ENCODE data around the gene SAXO1.

Gene SAXO1

DNA sequence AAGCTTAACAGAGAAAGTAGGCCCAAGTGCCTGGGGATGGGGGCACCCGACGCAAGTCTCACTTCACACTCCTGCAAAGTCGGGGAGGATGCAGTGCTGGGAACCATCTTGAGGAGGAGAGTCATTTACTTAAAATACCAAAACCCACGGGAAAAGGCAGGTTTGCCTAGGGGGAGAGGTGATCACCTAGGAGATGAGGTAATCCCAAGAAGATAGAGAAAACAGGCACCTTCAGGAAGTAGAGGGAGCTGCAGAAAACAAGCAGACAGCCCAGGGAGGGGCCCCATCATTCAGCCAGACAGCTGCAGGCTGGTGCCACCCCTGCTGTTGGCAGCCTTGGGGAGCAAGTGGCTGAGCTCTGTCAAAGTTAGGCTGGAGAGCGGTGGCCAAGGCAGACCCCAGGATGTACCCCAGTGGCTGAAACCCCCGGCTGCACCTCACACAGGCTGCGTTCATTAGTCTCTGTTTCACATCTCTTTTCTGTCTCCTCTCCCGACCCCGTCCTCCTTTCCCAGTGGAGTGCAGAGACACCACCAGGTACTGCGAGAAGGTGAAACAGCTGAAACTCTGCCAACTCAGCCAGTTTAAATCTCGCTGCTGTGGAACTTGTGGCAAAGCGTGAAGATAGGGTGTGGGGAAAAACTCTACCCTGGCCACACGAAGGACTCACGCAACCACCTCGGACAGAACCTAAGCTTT, 124.9 kb downstream of the SAXO1 start:
- no peak for DNase-seq

DNA sequence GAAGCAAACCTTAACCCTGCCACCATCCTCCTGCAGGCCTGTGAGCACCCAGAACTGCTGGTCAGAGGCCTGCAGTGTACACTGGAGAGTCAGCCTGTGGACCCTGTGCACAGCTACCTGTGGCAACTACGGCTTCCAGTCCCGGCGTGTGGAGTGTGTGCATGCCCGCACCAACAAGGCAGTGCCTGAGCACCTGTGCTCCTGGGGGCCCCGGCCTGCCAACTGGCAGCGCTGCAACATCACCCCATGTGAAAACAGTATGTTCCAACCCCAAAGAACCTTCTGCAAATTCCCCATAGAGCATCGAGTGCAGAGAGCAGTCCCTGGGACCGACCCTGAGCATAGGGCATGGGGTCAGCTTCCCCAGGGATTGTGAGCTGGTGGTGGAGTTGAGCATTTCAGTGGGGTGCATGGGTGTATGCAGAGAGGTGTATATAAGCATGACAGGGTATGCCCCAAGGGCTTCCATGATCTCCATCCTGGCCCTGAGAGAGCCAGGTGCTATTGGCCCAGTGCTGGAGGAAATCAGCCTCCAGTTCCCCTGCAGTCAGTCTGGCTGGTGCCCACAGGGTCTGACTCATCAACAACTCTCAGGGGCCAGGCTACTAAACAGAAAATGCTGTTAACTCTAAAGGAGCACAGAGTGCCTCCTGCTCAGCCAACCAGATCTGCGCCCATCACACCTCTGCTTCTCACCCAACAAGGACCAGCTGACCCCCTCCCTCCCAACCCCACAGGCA, 126.2 kb downstream of the SAXO1 start:
- DNase-seq = no peak

GRCh38 chr9:18905883-18906629, 127.0 kb downstream of the SAXO1 start:
- DNase-seq = no peak

DNA sequence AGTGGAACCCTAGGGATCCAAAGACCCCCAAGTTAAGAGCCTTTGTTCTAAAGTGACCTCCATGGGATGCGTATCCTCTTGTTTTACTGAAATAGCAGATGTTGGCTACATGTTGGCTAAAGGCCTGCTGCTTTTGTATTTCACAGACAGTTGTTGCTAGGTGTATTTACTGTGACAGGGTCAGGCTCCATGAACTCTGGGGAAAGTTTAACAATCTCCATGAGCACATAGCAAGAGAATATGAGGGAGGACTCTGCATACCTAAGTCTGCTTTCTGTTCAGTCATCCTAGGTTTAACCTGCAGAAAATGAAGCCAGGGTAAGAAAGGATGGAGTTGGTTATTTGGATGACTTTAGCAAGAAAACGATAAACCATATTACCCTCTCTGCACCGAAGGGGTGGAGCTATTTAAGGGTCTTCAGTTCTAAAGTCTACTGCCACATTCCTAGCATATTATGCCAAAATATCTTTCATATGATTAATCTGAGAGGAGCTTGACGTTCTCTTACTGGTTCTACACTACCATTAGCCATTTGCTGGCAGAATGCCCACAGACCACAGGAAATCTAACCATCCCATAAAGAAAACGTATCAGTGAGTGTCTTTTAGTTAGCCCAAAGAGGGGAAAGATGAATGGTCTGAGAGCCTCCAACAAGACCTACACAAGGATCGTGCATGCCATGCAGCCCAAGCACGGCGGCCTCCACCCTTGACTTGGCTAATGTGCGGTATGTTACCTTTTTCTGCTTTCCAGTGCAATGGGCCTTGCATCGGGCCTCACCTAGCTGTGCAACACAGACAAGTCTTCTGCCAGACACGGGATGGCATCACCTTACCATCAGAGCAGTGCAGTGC, 127.8 kb downstream of the SAXO1 start:
- no peak for DNase-seq

- no peak for DNase-seq
Observed at GRCh38 chr9:18903450-18903849, 129.6 kb downstream of the SAXO1 start.

DNA sequence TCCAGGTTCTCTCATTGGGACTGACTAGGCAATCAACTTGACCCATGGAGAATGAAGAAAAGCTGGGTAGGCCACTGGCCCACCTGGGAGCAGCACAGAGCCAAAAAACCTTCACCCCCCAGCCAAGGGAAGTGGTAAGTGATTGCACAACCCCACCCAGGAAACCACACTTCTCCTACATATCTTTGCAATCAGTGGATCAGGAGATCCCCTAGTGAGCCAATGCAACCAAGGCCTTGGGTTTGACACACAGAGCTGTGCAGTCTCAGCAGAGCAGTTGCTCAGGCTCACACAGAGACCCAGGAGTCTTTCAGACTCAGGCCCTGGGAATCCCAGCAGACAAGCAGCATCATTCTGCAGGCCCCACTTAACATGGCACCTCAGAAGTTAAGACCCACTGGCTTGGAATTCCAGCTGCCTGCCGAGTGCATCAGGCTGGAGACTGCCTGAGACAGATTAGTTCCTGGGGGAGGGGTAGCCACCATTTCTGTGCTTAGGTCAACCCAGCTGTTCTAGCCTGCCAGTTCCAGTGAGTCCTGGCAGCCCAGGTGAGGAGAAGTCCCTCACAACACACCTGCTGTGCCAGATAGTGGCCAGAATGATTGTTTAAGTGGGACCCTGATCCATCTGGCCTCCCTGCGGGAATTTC, 136.4 kb downstream of the SAXO1 start:
- no peak for DNase-seq

DNA sequence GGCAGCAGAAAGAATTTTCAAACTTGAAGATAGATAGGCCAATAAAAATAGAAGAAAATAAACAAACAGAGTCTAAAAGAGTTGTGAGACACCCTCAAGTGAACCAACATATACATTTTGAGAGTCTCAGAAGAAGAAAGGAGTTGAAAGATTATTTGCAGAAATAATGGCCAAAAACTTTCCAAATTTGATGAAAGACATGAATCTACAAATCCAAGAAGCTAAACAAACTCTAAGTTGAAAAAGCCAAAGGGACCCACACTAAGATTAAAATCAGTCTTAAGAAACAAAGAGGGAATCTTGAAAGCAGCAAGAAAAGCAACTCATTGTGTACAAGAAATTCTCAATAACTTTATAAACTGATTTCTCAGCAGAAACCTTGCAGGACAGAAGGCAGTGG, 137.0 kb downstream of the SAXO1 start:
- DNase-seq = no peak

DNA sequence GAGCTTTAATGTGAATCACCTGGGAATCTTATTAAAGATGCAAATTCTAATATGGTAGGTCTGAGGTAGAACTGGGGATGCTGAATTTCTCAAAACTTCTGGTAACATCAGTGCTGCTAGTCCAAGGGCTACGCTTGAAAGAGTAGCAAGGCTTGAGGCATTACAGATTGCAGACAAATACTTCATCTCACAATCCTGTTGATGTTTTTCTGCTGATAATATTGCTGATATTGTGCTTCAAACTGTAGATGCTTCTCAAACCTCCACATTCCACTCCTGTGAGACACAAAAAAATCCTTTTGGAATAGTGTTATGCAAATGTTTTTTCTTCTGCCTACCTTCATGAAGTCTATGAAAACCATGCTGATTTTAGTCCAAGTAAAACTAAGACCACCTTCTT, 139.5 kb downstream of the SAXO1 start:
- DNase-seq = no peak

- DNase-seq = no peak
Observed at GRCh38 chr9:18893046-18893445, 140.0 kb downstream of the SAXO1 start.

GRCh38 chr9:18891946-18892670, 140.9 kb downstream of the SAXO1 start:
- no peak for DNase-seq

DNA sequence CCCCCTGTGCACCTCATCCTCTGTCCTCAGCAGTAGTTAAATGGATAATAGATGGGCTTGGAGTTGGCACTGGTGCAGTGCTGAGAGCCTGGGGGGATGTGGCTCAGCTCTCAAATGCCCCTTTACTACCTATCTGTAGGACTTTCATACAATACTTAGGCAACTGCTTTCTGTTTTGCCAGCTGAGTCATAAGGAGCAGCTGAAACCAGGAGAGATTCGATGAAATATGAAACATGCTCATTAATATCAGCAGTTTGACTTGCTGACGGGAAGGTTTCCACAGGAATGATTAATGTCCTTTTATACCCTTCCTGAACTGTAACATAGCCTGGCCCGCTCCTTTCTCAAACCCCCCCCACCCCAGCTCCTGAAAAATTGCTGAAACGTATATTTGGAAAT, 142.6 kb downstream of the SAXO1 start:
- DNase-seq = no peak

GRCh38 chr9:18889550-18889949, 143.5 kb downstream of the SAXO1 start:
- DNase-seq = no peak

- DNase-seq = no peak
Observed at GRCh38 chr9:18888290-18888689, 144.7 kb downstream of the SAXO1 start.

GRCh38 chr9:18887546-18887945, 145.5 kb downstream of the SAXO1 start:
- DNase-seq = no peak

DNA sequence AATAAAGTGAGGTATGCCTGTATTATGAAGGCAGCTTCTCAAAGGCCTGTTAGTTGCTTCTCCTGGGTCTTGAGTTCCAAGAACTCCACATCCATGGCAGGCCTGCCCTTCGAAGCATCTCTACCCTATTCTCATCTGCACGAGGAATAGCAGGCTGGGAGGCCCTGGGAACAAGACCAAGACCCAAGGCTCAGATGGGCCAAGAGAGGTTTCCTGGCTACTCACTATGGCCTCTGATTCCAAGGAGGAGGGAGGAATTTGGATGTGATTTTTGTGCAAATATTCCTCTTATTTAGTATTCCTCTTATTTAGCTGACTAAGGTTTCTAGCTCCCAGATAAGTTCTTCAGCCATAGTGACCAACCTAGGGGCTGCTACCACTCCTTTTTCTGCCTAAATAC, 151.3 kb downstream of the SAXO1 start:
- no peak for DNase-seq

- no peak for DNase-seq
Observed at GRCh38 chr9:18877984-18878383, 155.0 kb downstream of the SAXO1 start.

Data from stimulated activated CD4-positive, alpha-beta T cell treated with anti-CD3 and anti-CD28 coated beads, Interleukin-2, amount 100 ng/mL, for 24 hours (primary cell).